T-cell (primary cell): ENCODE data around the gene HRC. TPM values are rescaled to one million over a fixed set of nuclear protein-coding genes. Genes with fewer than 3 reads are reported as not detected.

Source experiments
- ATAC-seq, 4 experiments: fragments of 200-7000 bp in 3 of 4; fragments of 150-1000 bp in 1 of 4; cut with Tn5 transposase; replicated peaks in 1 of 4; 1 replicate in 3 of 4; 2 replicates in 1 of 4; pipeline ENCODE4 v1.10.0; 2021; ENCODE audit warnings: moderate library complexity in 3 of 4, mild to moderate bottlenecking in 2 of 4, moderate number of reproducible peaks in 1 of 4
- CTCF ChIA-PET, 2 donors: fragments of 300-600 bp; sonication (Branson Sonifier 250); formaldehyde crosslinking; loops; one replicate each; lab custom pipeline; 2022; ENCODE audit warnings: antibody characterized with exemption in 2 of 2; lab: Charles Lee
- POLR2A ChIA-PET, 2 donors: fragments of 300-600 bp; sonication (Branson Sonifier 250); formaldehyde crosslinking; loops; one replicate each; lab custom pipeline; 2022; ENCODE audit warnings: antibody characterized with exemption in 2 of 2; lab: Charles Lee
- DNase-seq, 35 experiments: peaks; one replicate each; pipeline versions ENCODE4 v3.0.0 to v3.0.0-alpha.2; 2013 to 2023
- H3K27ac ChIP-seq: one replicate; pipeline ENCODE4 v1.5.1; 2013; ENCODE audit warnings: low read length
- H3K27me3 ChIP-seq, 2 experiments: replicated peaks in 1 of 2; 1 replicate in 1 of 2; 2 replicates in 1 of 2; pipeline versions ENCODE4 v1.6.1 to v1.7.0; 2013; ENCODE audit warnings: low read length in 1 of 2, mixed read lengths in 1 of 2; ENCODE audit not compliant: control insufficient read depth in 2 of 2, insufficient read depth in 2 of 2; ENCODE audit errors: extremely low read depth in 1 of 2
- H3K36me3 ChIP-seq, 2 donors: 1 replicate in 1 of 2; 2 replicates in 1 of 2; pipeline versions ENCODE4 v1.6.1 to v1.7.0; 2013; ENCODE audit warnings: low read length in 1 of 2; ENCODE audit not compliant: control insufficient read depth in 2 of 2, insufficient read depth in 1 of 2; ENCODE audit errors: extremely low read depth in 1 of 2
- H3K4me1 ChIP-seq, 2 experiments: 1 replicate in 1 of 2; 2 replicates in 1 of 2; pipeline versions ENCODE4 v1.6.1 to v1.7.0; 2013; ENCODE audit warnings: low read length in 2 of 2, mixed read lengths in 1 of 2; ENCODE audit not compliant: insufficient read depth in 2 of 2, control insufficient read depth in 1 of 2; ENCODE audit errors: extremely low read depth in 1 of 2
- H3K4me3 ChIP-seq, 2 donors: 1 replicate in 1 of 2; 2 replicates in 1 of 2; pipeline versions ENCODE4 v1.5.1 to v1.7.0; 2013; ENCODE audit warnings: mild to moderate bottlenecking in 2 of 2, low read length in 1 of 2, moderate library complexity in 1 of 2; ENCODE audit not compliant: control insufficient read depth in 1 of 2; ENCODE audit errors: extremely low read depth in 1 of 2
- H3K9me3 ChIP-seq: 2 replicates; pipeline ENCODE4 v1.7.0; 2013
- H3K27ac Mint-ChIP-seq, 2 donors: one replicate each; pipeline ENCODE4 v1.8.0; 2020 to 2021; ENCODE audit warnings: mild to moderate bottlenecking in 2 of 2, mixed read lengths in 2 of 2
- H3K27me3 Mint-ChIP-seq, 2 donors: one replicate each; pipeline ENCODE4 v1.8.0; 2021 to 2022; ENCODE audit warnings: mixed read lengths in 2 of 2
- H3K36me3 Mint-ChIP-seq: one replicate; pipeline ENCODE4 v1.8.0; 2021; ENCODE audit warnings: mixed read lengths
- H3K4me1 Mint-ChIP-seq, 3 donors: one replicate each; pipeline ENCODE4 v1.8.0; 2020 to 2022; ENCODE audit warnings: mixed read lengths in 3 of 3, mild to moderate bottlenecking in 1 of 3
- H3K4me3 Mint-ChIP-seq, 3 donors: one replicate each; pipeline ENCODE4 v1.8.0; 2020 to 2022; ENCODE audit warnings: mild to moderate bottlenecking in 3 of 3, mixed read lengths in 3 of 3, moderate library complexity in 3 of 3
- H3K9me3 Mint-ChIP-seq, 3 donors: one replicate each; pipeline ENCODE4 v1.8.0; 2020 to 2022; ENCODE audit warnings: mixed read lengths in 3 of 3
- WGBS: methylation state at CpG from one replicate; pipeline ENCODE4 v1.1.5; 2013; ENCODE audit warnings: missing lambda C conversion rate; ENCODE audit not compliant: insufficient coverage; 5-methylcytosine and 5-hydroxymethylcytosine counted together
- total RNA-seq, 35 experiments: library from RNA in 6 of 35; stranded (reverse) in 6 of 35; fragments of 120-200 nt in 1 of 35; gene quantifications; one replicate each; pipeline versions ENCODE4 v1.2.1 to v1.2.4 and lab custom pipeline; 2013 to 2026

Gene HRC
- total RNA-seq, 5 donors from 2014 or later (not counting 1 experiment from before 2014, with no cell fraction given): not detected

DNA sequence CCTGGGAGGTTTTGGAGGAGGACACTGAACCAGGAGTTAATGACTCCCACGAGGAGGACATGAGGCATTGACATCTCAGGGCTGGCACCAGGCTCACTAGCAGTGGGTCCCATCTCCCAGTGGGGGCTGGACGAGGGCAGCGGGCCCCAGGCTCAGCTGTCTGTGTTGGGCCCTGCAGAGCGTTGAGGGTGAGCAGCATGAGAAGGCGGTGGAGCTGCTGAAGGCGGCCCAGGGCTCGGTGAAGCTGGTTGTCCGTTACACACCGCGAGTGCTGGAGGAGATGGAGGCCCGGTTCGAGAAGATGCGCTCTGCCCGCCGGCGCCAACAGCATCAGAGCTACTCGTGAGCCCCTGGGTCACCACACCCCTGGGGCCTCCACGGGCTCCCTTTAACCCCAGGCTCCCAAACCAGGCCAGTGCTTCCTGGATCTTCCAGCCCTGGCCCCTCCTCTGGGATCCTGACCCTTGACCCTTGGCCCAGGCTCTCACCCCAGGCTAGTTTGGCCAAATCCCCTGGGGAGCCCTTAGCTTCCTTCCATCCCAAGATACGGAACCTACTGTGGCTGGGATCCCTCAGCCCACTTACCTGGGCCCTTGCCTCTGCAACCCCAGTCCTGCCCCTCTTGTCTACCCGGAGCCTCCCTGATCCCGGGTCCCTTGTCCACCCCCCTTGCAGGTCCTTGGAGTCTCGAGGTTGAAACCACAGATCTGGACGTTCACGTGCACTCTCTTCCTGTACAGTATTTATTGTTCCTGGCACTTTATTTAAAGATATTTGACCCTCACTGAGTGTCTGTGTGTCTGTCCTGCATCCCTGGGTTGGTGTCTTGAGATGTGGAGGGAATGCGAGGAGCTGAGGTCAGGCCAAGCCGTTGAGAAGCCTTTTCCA is 37.3 kb downstream of the HRC start:
- Mint-ChIP-seq H3K36me3 (no peaks in the 10 kb centered on the region), H3K27ac (peak overlapping the region; percentile 90 to 95), H3K27me3 (peaks cover 0 to 5% of the 10 kb centered on the region in 2 donors), H3K4me3 (peak overlapping the region; percentile 79 to 84 (median 84)), H3K9me3 (no peaks in the 10 kb centered on the region), H3K4me1 (peaks cover 41 to 53% (median 42%) of the 10 kb centered on the region in 3 donors)
- ATAC-seq: no peak
- WGBS: 84% methylated on average over 23 of the region's 26 CpGs
- Histone ChIP-seq H3K4me3 (peak overlapping the region; percentile 62 to 73), H3K9me3 (no peaks in the 10 kb centered on the region), H3K27me3 (peaks cover 0 to 10% of the 10 kb centered on the region in 2 experiments), H3K36me3 (no peaks in the 10 kb centered on the region), H3K27ac (peak overlapping the region; percentile 96), H3K4me1 (peaks cover 6 to 48% of the 10 kb centered on the region in 2 experiments)
- ChIA-PET POLR2A (no interaction called here), CTCF (interaction anchor here in 1 of 2 donors (0.7 to 1.2 kb wide), 2 partner anchors 10 to 695 kb away, joined by 3 to 7 read pairs; partner anchors contain the start of gene FUZ)
- no peak for DNase-seq

DNA sequence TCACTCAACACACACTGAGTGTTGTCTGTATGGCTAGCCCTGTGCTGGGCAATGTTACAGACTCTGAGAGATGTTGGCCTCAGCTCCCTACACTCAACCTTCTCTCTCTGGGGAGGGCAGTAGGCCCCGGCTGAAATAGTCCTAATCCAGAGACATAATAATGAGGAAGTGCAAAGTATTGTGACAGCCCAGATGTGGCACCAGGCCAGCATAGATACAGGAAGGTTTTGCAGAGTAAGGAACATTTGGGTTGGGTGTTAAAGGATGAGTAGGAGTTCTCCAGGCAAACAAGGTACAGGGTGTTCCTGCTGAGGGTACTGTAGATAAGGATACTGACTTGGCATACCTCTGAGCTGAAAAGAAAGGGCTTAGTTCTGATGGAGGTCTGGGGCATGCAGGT is 38.7 kb downstream of the HRC start:
- Mint-ChIP-seq H3K9me3 (no peaks in the 10 kb centered on the region), H3K27me3 (peaks cover 0 to 5% of the 10 kb centered on the region in 2 donors), H3K4me3 (peak overlapping the region; percentile 57 to 84 (median 71)), H3K27ac (peak overlapping the region; percentile 44 to 48), H3K4me1 (peaks cover 41 to 55% (median 44%) of the 10 kb centered on the region in 3 donors), H3K36me3 (no peaks in the 10 kb centered on the region)
- peaks cover 0 to 10% of the 10 kb centered on the region in 2 experiments for H3K27me3 ChIP-seq
- no peak overlapping the region for H3K4me3 ChIP-seq
- DNase-seq: no peak
- H3K27ac ChIP-seq: no peak overlapping the region
- WGBS: no CpG with 5 or more reads among the region's 1 CpG
- no peaks in the 10 kb centered on the region for H3K36me3 ChIP-seq
- H3K9me3 ChIP-seq: no peaks in the 10 kb centered on the region
- CTCF ChIA-PET: no interaction called here
- POLR2A ChIA-PET: interaction anchor here in 1 of 2 donors (0.6 kb wide), 1 partner anchor 388 kb away, joined by 4 read pairs; no protein-coding TSS in a partner anchor
- ATAC-seq: no peak
- H3K4me1 ChIP-seq: peaks cover 6 to 48% of the 10 kb centered on the region in 2 experiments

- H3K4me3 ChIP-seq: peak overlapping the region; percentile 60 to 73
- H3K9me3 ChIP-seq: no peaks in the 10 kb centered on the region
- 13% methylated on average over 61 of the region's 68 CpGs for WGBS
- Mint-ChIP-seq H3K9me3 (no peaks in the 10 kb centered on the region), H3K4me3 (peak overlapping the region; percentile 76 to 85 (median 84)), H3K27me3 (no peaks in the 10 kb centered on the region), H3K27ac (peak overlapping the region; percentile 39 to 41), H3K4me1 (peaks cover 36 to 46% (median 36%) of the 10 kb centered on the region in 3 donors), H3K36me3 (no peaks in the 10 kb centered on the region)
- peaks cover 0 to 2% of the 10 kb centered on the region in 2 experiments for H3K27me3 ChIP-seq
- ChIA-PET CTCF (interaction anchor here (0.5 to 2.8 kb wide), 7 partner anchors 10 to 121 kb away, joined by 3 to 21 read pairs (median 4); partner anchors contain the start of genes GYS1 (in 1 of the 2) and RUVBL2 (in 1 of the 2)), POLR2A (interaction anchor here in 1 of 2 donors (0.5 to 1.1 kb wide), 2 partner anchors 13 to 126 kb away, joined by 6 to 7 read pairs; no protein-coding TSS in a partner anchor)
- H3K36me3 ChIP-seq: peaks cover 0 to 4% of the 10 kb centered on the region in 2 donors
- H3K27ac ChIP-seq: peak overlapping the region; percentile 7
- peaks cover 6 to 37% of the 10 kb centered on the region in 2 experiments for H3K4me1 ChIP-seq
- DNase-seq (peak in 28 of 35 experiments; percentile 25 to 65 (median 40)), ATAC-seq (peak in 3 of 4 experiments; percentile 0 to 6 (median 0))
Measured at GRCh38 chr19:49114630-49115363, 40.4 kb downstream of the HRC start.

DNA sequence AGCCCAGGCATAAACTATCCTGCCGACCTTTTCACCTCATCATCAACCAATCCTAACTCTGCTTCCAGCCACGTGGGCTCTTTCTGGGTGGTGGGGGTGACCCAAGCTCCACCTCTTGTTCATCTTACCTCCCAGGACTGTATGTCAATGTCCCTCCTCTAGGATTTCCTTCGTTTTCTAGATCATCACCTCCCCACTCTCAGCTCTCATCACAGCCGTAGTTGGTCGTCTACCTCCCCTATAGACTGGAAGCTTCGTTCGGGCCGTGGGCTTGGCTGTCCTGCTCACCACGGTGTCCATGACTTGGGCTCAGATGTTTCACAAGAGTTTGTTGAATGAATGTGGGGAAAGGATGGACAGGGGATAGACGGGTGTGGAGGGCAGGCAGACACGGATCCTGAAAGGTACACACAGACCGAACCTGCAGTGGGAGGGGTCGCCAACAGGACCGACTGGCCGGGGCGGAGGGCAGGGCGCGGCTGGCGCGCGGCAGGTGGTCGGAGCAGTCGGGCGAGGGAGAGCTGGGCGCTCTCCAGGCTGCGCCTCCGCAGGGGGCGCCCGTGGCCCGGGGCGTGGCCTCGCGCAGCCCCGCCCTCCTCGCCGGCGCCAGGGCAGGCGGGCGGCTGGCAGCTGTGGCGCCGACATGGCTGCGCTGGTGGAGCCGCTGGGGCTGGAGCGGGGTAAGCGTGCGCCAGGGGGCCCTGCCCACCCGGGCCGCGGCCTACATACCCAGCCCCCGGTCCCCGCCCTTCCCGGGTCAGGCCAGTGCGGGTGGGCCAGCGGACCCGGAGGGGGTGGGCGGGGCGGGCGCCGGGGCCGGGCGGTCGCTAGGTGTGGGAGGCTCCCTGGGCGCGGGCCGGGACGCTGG is 41.2 kb downstream of the HRC start, which contains the start of gene LIN7B:
Gene LIN7B (plus strand): TSS at position 609 of the 868 bp plus-strand sequence. CDS start 35 bp downstream, at position 644.
- CTCF ChIA-PET: interaction anchor here (0.6 to 2.8 kb wide), 7 partner anchors 9 to 363 kb away, joined by 3 to 21 read pairs (median 3); partner anchors contain the start of genes GYS1 (in 1 of the 2) and RUVBL2 (in 1 of the 2)
- no peaks in the 10 kb centered on the region for H3K9me3 Mint-ChIP-seq
- DNase-seq: peak; percentile 45 to 90 (median 68)

GRCh38 chr19:49111218-49111998 is 43.8 kb downstream of the HRC start:
- WGBS: 86% methylated on average over 1 of the region's 11 CpGs
- H3K36me3 ChIP-seq: peaks cover 10 to 24% of the 10 kb centered on the region in 2 donors
- Mint-ChIP-seq H3K27ac (no peak overlapping the region), H3K4me1 (peaks cover 19 to 33% (median 21%) of the 10 kb centered on the region in 3 donors), H3K27me3 (no peaks in the 10 kb centered on the region), H3K4me3 (no peak overlapping the region), H3K36me3 (peaks cover 21% of the 10 kb centered on the region), H3K9me3 (no peaks in the 10 kb centered on the region)
- no peaks in the 10 kb centered on the region for H3K9me3 ChIP-seq
- ChIA-PET POLR2A (no interaction called here), CTCF (no interaction called here)
- DNase-seq: no peak
- ATAC-seq: no peak
- H3K4me1 ChIP-seq: peaks cover 2 to 20% of the 10 kb centered on the region in 2 experiments
- H3K27ac ChIP-seq: no peak overlapping the region
- no peaks in the 10 kb centered on the region for H3K27me3 ChIP-seq
- H3K4me3 ChIP-seq: no peak overlapping the region

More for the DNA sequence above, 41.2 kb downstream of the HRC start, which contains the start of gene LIN7B:
- H3K27me3 ChIP-seq: no peaks in the 10 kb centered on the region
- Mint-ChIP-seq H3K4me1 (peaks cover 36 to 46% (median 36%) of the 10 kb centered on the region in 3 donors), H3K27ac (peak within 1 kb of the TSS; percentile 86 to 89), H3K36me3 (peaks cover 5% of the 10 kb centered on the region), H3K4me3 (peak within 1 kb of the TSS; percentile 79 to 85 (median 84)), H3K27me3 (no peaks in the 10 kb centered on the region)
- peaks cover 6 to 34% of the 10 kb centered on the region in 2 experiments for H3K4me1 ChIP-seq
- H3K4me3 ChIP-seq: peak within 1 kb of the TSS; percentile 60 to 73
- POLR2A ChIA-PET: interaction anchor here in 1 of 2 donors (1.1 kb wide), 1 partner anchor 14 kb away, joined by 7 read pairs; no protein-coding TSS in a partner anchor
- H3K27ac ChIP-seq: peak within 1 kb of the TSS; percentile 7
- no peaks in the 10 kb centered on the region for H3K9me3 ChIP-seq
- peaks cover 2 to 6% of the 10 kb centered on the region in 2 donors for H3K36me3 ChIP-seq
- under 1% methylated on average over 52 of the region's 66 CpGs for WGBS
- peak; percentile 65 to 70 (median 69) for ATAC-seq
